ENCODE results near the gene PPM1F. TPM values are rescaled to one million over a fixed set of nuclear protein-coding genes. Genes with fewer than 3 reads are reported as not detected.

PPM1F gene
- total and polyA plus RNA-seq, 4 donors: 1.8 to 15.5 (median 8.9) TPM

DNA sequence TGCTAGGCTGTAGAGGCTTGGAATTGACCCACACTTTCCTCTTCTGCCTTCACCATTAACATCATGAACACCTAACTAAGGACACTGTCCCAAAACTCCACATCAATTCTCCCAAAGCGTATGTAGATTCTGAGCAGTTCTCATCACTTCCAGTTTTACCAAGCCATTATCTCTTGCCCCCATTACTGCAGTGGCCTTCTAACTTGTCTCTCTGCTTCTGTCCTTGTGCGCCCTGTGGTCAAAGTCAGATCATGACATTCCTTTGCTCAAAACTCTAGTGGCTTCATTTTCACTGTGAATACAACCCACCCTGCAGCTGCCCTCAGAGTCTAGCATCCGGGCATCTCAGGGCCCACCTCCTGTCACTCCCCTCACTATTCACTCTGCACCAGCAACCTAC lies 43.0 kb upstream of the PPM1F start:
- no peak for TF ChIP-seq NR2F2 (IDR thresholded peaks at IDR 0.05)
- TF ChIP-seq HNF4A (conservative IDR thresholded peaks at IDR 0.05): no peak
- TF ChIP-seq FOXA1 (IDR thresholded peaks at IDR 0.05): no peak
- TF ChIP-seq, protein P1, sequence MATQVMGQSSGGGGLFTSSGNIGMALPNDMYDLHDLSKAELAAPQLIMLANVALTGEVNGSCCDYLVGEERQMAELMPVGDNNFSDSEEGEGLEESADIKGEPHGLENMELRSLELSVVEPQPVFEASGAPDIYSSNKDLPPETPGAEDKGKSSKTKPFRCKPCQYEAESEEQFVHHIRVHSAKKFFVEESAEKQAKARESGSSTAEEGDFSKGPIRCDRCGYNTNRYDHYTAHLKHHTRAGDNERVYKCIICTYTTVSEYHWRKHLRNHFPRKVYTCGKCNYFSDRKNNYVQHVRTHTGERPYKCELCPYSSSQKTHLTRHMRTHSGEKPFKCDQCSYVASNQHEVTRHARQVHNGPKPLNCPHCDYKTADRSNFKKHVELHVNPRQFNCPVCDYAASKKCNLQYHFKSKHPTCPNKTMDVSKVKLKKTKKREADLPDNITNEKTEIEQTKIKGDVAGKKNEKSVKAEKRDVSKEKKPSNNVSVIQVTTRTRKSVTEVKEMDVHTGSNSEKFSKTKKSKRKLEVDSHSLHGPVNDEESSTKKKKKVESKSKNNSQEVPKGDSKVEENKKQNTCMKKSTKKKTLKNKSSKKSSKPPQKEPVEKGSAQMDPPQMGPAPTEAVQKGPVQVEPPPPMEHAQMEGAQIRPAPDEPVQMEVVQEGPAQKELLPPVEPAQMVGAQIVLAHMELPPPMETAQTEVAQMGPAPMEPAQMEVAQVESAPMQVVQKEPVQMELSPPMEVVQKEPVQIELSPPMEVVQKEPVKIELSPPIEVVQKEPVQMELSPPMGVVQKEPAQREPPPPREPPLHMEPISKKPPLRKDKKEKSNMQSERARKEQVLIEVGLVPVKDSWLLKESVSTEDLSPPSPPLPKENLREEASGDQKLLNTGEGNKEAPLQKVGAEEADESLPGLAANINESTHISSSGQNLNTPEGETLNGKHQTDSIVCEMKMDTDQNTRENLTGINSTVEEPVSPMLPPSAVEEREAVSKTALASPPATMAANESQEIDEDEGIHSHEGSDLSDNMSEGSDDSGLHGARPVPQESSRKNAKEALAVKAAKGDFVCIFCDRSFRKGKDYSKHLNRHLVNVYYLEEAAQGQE (IDR thresholded peaks at IDR 0.05): no peak
- no peak for TF ChIP-seq RAD21 (IDR thresholded peaks at IDR 0.05)
- no peak for TF ChIP-seq JUND (IDR thresholded peaks at IDR 0.05)
- TF ChIP-seq RXRA (IDR thresholded peaks at IDR 0.05): no peak
- TF ChIP-seq TAF1 (conservative IDR thresholded peaks at IDR 0.05): no peak
- TF ChIP-seq, protein P2, sequence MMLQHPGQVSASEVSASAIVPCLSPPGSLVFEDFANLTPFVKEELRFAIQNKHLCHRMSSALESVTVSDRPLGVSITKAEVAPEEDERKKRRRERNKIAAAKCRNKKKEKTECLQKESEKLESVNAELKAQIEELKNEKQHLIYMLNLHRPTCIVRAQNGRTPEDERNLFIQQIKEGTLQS (IDR thresholded peaks at IDR 0.05): no peak
- TF ChIP-seq, protein P3, sequence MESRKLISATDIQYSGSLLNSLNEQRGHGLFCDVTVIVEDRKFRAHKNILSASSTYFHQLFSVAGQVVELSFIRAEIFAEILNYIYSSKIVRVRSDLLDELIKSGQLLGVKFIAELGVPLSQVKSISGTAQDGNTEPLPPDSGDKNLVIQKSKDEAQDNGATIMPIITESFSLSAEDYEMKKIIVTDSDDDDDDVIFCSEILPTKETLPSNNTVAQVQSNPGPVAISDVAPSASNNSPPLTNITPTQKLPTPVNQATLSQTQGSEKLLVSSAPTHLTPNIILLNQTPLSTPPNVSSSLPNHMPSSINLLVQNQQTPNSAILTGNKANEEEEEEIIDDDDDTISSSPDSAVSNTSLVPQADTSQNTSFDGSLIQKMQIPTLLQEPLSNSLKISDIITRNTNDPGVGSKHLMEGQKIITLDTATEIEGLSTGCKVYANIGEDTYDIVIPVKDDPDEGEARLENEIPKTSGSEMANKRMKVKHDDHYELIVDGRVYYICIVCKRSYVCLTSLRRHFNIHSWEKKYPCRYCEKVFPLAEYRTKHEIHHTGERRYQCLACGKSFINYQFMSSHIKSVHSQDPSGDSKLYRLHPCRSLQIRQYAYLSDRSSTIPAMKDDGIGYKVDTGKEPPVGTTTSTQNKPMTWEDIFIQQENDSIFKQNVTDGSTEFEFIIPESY (IDR thresholded peaks at IDR 0.05): no peak
- TF ChIP-seq GABPA (IDR thresholded peaks at IDR 0.05 in 1 of 2, conservative IDR thresholded peaks at IDR 0.05 in 1 of 2): no peak
- no peak for TF ChIP-seq YY1 (IDR thresholded peaks at IDR 0.05)
- no peak for TF ChIP-seq FOXA2 (IDR thresholded peaks at IDR 0.05)
- TF ChIP-seq SP1 (IDR thresholded peaks at IDR 0.05): no peak
- TF ChIP-seq, protein P4, sequence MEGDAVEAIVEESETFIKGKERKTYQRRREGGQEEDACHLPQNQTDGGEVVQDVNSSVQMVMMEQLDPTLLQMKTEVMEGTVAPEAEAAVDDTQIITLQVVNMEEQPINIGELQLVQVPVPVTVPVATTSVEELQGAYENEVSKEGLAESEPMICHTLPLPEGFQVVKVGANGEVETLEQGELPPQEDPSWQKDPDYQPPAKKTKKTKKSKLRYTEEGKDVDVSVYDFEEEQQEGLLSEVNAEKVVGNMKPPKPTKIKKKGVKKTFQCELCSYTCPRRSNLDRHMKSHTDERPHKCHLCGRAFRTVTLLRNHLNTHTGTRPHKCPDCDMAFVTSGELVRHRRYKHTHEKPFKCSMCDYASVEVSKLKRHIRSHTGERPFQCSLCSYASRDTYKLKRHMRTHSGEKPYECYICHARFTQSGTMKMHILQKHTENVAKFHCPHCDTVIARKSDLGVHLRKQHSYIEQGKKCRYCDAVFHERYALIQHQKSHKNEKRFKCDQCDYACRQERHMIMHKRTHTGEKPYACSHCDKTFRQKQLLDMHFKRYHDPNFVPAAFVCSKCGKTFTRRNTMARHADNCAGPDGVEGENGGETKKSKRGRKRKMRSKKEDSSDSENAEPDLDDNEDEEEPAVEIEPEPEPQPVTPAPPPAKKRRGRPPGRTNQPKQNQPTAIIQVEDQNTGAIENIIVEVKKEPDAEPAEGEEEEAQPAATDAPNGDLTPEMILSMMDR (IDR thresholded peaks at IDR 0.05; ENCODE audit: low read depth, low read length, missing input control): no peak
- TF ChIP-seq, protein P5, sequence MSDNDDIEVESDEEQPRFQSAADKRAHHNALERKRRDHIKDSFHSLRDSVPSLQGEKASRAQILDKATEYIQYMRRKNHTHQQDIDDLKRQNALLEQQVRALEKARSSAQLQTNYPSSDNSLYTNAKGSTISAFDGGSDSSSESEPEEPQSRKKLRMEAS (IDR thresholded peaks at IDR 0.05): no peak
- no peak for TF ChIP-seq EGR1 (IDR thresholded peaks at IDR 0.05; ENCODE audit: low read depth in 2 of 2)
- no peak for TF ChIP-seq HNF4G (IDR thresholded peaks at IDR 0.05)
- DNase-seq (ENCODE audit: low spot score): no peak
- H3K36me3 ChIP-seq (ENCODE audit: control insufficient read depth in 4 of 4, insufficient read depth in 3 of 4, low read depth in 1 of 4, low read length in 3 of 4): no peaks in the 10 kb centered on the region
- H3K4me3 ChIP-seq (ENCODE audit: low read depth in 1 of 3, low read length in 3 of 3): no peak overlapping the region
- no peak overlapping the region for H3K27ac ChIP-seq (ENCODE audit: low read depth in 1 of 2, low read length in 2 of 2)
- H3K27me3 ChIP-seq (ENCODE audit: control insufficient read depth in 4 of 4, insufficient read depth in 4 of 4, low read length in 3 of 4): no peaks in the 10 kb centered on the region
- WGBS: 96% methylated on average over 3 of the region's 3 CpGs
- no peak overlapping the region for H3K9ac ChIP-seq (ENCODE audit: low read depth in 1 of 2, low read length in 2 of 2)
- no peaks in the 10 kb centered on the region for H3K9me3 ChIP-seq (ENCODE audit: control insufficient read depth in 4 of 4, low read length in 3 of 4)
- peaks cover 9 to 23% (median 20%) of the 10 kb centered on the region in 4 donors for H3K4me1 ChIP-seq (ENCODE audit: control insufficient read depth in 4 of 4, insufficient read depth in 4 of 4, low read length in 3 of 4)

Data from liver (tissue), 9 donors.